OCI-LY1 (cell line): Measurements from ENCODE around the gene POLG2.
A peak's percentile ranks its signal among the peaks of the same experiment; 100 is the strongest.
"Not testable (repeated sequence)": the region's sequence is repeated elsewhere in the genome, so short reads cannot be mapped to it uniquely, and the experiment has no call there.

Experiments
- H2AFZ ChIP-seq: fragments of 200-600 bp; sonication (generic), shearing (Covaris generic); 2 replicates; pipeline ENCODE4 v1.6.0; 2014; ENCODE audit warnings: antibody characterized with exemption, mild to moderate bottlenecking, low read length
- H3F3A ChIP-seq: fragments of 200-600 bp; sonication (generic), shearing (Covaris generic); 2 replicates; pipeline ENCODE4 v1.6.0; 2014; ENCODE audit warnings: mild to moderate bottlenecking, antibody characterized with exemption, low read length, moderate library complexity; ENCODE audit not compliant: insufficient read depth
- H3K27ac ChIP-seq: fragments of 200-600 bp; sonication (generic); 2 replicates; pipeline ENCODE4 v1.5.1; 2014; ENCODE audit warnings: low read length, mixed run types, mild to moderate bottlenecking, low read depth; ENCODE audit not compliant: poor library complexity, severe bottlenecking
- H3K27me3 ChIP-seq: fragments of 200-600 bp; sonication (generic); 2 replicates; pipeline ENCODE4 v1.6.0; 2014; ENCODE audit warnings: antibody characterized with exemption, mild to moderate bottlenecking, low read length, moderate library complexity; ENCODE audit not compliant: insufficient read depth
- H3K36me3 ChIP-seq: fragments of 200-600 bp; sonication (generic); 2 replicates; pipeline ENCODE4 v1.6.1; 2014; ENCODE audit warnings: mild to moderate bottlenecking, antibody characterized with exemption, low read length, moderate library complexity, mixed read lengths; ENCODE audit not compliant: insufficient read depth
- H3K4me1 ChIP-seq: fragments of 200-600 bp; sonication (generic); 2 replicates; pipeline ENCODE4 v1.5.1; 2014; ENCODE audit warnings: mild to moderate bottlenecking, low read length, moderate library complexity; ENCODE audit not compliant: insufficient read depth, severe bottlenecking
- H3K4me2 ChIP-seq: fragments of 200-600 bp; sonication (generic), shearing (Covaris generic); 2 replicates; pipeline ENCODE4 v1.6.1; 2014; ENCODE audit warnings: low read length
- H3K4me3 ChIP-seq: fragments of 200-600 bp; sonication (generic); 2 replicates; pipeline ENCODE4 v1.5.1; 2014; ENCODE audit warnings: low read length, low read depth, mild to moderate bottlenecking, mixed read lengths; ENCODE audit not compliant: poor library complexity, severe bottlenecking
- H3K79me2 ChIP-seq: fragments of 200-600 bp; shearing (Covaris generic); 2 replicates; pipeline ENCODE4 v1.6.1; 2016; ENCODE audit warnings: mixed run types, low read length, mixed read lengths; ENCODE audit not compliant: insufficient read depth
- H3K9ac ChIP-seq: fragments of 200-600 bp; sonication (generic), shearing (Covaris generic); 2 replicates; pipeline ENCODE4 v1.6.1; 2014; ENCODE audit warnings: mild to moderate bottlenecking, low read length, mixed read lengths
- H3K9me2 ChIP-seq: fragments of 200-600 bp; sonication (generic), shearing (Covaris generic); 2 replicates; pipeline ENCODE4 v1.6.1; 2014; ENCODE audit warnings: low read depth, mild to moderate bottlenecking, low read length, mixed read lengths
- H3K9me3 ChIP-seq: fragments of 200-600 bp; shearing (Covaris generic); 2 replicates; pipeline ENCODE4 v1.6.1; 2014; ENCODE audit warnings: low read length, mixed read lengths
- H4K20me1 ChIP-seq: fragments of 200-600 bp; sonication (generic), shearing (Covaris generic); 2 replicates; pipeline ENCODE4 v1.6.0; 2016; ENCODE audit warnings: mild to moderate bottlenecking, low read length; ENCODE audit not compliant: insufficient read depth
- CTCF ChIP-seq: fragments of 200-600 bp; sonication (generic), shearing (Covaris generic); IDR thresholded peaks from 2 replicates; pipeline ENCODE4 v1.5.1; 2017; ENCODE audit warnings: mild to moderate bottlenecking, antibody characterized with exemption, low read length, moderate library complexity, mixed read lengths
- EZH2 ChIP-seq: fragments of 200-600 bp; sonication (generic), shearing (Covaris generic); IDR thresholded peaks from 2 replicates; pipeline ENCODE4 v1.8.0; 2017; ENCODE audit warnings: borderline replicate concordance, mixed run types, mild to moderate bottlenecking, antibody characterized with exemption, low read length, moderate library complexity, mixed read lengths

The POLG2 gene

DNA sequence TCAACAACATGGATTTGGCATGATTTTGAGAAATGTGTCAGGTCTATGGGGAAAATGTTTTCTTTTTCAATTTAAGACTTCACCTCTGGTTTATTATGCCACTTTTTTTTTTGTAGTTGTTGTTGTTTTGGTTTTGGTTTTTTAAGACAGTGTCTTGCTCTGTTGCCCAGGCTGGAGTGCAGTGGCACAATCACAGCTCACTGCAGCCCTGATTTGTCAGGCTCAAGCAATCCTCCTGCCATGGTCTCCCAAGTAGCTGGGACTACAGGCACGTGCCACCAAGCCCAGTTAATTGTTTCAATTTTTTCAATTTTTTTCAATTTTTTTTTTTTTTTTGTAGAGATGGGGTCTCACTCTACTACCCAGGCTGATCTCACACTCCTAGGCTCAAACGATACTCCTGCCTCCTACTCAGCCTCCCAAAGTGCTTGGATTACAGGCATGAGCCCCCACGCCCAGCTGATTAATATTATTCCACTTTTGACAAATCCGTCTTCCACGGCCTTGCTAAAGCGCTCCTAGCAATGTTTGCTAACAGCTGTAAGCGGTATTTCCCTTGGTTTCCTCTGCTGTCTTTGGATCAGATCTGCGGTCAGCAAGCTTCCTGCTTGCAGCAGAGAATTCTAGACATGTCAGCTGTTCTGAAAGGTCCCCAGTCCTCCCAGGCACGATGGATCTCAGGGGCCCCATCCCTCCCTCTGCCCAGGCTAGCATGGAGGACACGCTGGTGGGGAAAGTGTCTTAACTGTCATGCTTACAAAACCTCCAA, 54.9 kb downstream of the POLG2 start:
- no peaks in the 10 kb centered on the region for H3K36me3 ChIP-seq
- no peaks in the 10 kb centered on the region for H4K20me1 ChIP-seq
- H3K4me1 ChIP-seq, result peaks cover 16% of the 10 kb centered on the region
- peak overlapping the region; percentile 39; the same call in 1 of the 2 replicates for H3K9ac ChIP-seq
- H3F3A ChIP-seq, result 0 out of 2 replicates have a peak, but pooled peaks cover 4% of the 10 kb centered on the region
- peak overlapping the region; percentile 92 for H2AFZ ChIP-seq
- H3K27ac ChIP-seq, result peak overlapping the region; percentile 54
- H3K9me2 ChIP-seq, result no peaks in the 10 kb centered on the region
- H3K9me3 ChIP-seq, result peaks cover 16% of the 10 kb centered on the region
- H3K4me2 ChIP-seq, result peak overlapping the region; percentile 2; the same call in 1 of the 2 replicates
- H3K4me3 ChIP-seq, result no peak overlapping the region
- no peaks in the 10 kb centered on the region for H3K79me2 ChIP-seq
- TF ChIP-seq CTCF (no peak), EZH2 (no peak)
- H3K27me3 ChIP-seq, result no peaks in the 10 kb centered on the region

DNA sequence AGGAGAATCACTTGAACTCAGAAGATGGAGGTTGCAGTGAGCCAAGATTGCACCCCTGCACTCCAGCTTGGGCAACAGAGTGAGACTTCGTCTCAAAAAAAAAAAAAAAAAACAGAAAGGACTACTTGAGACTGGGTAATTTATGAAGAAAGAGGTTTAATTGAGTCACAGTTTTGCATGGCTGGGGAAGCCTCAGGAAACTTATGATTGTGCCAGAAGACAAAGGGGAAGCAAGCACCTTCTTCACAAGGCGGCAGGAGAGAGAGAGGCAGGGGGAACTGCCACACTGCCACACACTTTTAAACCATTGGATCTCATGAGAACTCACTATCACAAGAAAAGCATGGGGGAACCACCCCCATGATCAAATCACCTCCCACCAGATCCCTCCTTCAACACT, 56.9 kb downstream of the POLG2 start:
- Histone ChIP-seq H4K20me1 (no peaks in the 10 kb centered on the region), H3F3A (no peaks in the 10 kb centered on the region), H3K4me3 (no peak overlapping the region), H3K4me1 (peaks cover 16% of the 10 kb centered on the region), H3K9ac (no peak overlapping the region), H3K9me3 (peaks cover 16% of the 10 kb centered on the region), H3K27ac (no peak overlapping the region), H3K79me2 (no peaks in the 10 kb centered on the region), H3K27me3 (no peaks in the 10 kb centered on the region), H2AFZ (no peak overlapping the region), H3K36me3 (no peaks in the 10 kb centered on the region), H3K9me2 (no peaks in the 10 kb centered on the region), H3K4me2 (no peak overlapping the region)
- TF ChIP-seq CTCF (no peak), EZH2 (no peak)

DNA sequence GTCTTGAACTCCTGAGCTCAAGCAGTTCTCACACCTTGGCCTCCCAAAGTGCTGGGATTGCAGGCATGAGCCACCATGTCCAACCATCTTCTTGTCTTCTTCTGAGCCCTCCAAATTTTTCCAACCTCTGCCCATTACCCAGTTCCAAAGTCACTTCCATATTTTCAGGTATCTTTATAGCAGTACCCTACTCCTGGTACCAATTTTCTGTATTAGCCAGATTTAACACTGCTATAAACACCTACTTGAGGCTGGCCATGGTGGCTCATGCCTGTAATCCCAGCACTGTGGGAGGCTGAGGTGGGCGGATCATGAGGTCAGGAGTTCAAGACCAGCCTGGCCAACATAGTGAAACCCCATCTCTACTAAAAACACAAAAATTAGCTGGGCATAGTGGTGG, 57.3 kb downstream of the POLG2 start:
- H3K36me3 ChIP-seq, H3K27me3 ChIP-seq, H3F3A ChIP-seq, H3K79me2 ChIP-seq, H3K4me3 ChIP-seq, H3K4me2 ChIP-seq, H3K9ac ChIP-seq, H3K9me2 ChIP-seq, H4K20me1 ChIP-seq, H2AFZ ChIP-seq, H3K27ac ChIP-seq: not testable (repeated sequence)
- Histone ChIP-seq H3K4me1 (peaks cover 16% of the 10 kb centered on the region), H3K9me3 (peaks cover 19% of the 10 kb centered on the region)
